ENCODE data around the gene FHOD3. TPM values are rescaled to one million over a fixed set of nuclear protein-coding genes. Genes with fewer than 3 reads are reported as not detected.

Gene FHOD3
- total and polyA plus RNA-seq, 2 experiments from 2014 or later = 2.7 to 8.7 TPM

GRCh38 chr18:36412778-36413177, 115.3 kb downstream of the FHOD3 start:
- Mint-ChIP-seq H3K4me1 (peaks cover 5% of the 10 kb centered on the region; the same call in 2 of the 3 replicates), H3K27ac (no peak overlapping the region), H3K9me3 (no peaks in the 10 kb centered on the region), H3K27me3 (ENCODE audit: insufficient read depth, low read depth, poor library complexity) (peaks cover 4% of the 10 kb centered on the region), H3K4me3 (no peak overlapping the region), H3K36me3 (ENCODE audit: low read depth) (no peaks in the 10 kb centered on the region)
- no peaks in the 10 kb centered on the region for H3K27me3 ChIP-seq (ENCODE audit: insufficient read depth)
- H3K9me2 ChIP-seq (ENCODE audit: insufficient read depth) = peaks cover 3% of the 10 kb centered on the region; the same call in 1 of the 2 replicates
- no peak overlapping the region for H3K27ac ChIP-seq (ENCODE audit: low read depth)
- no peaks in the 10 kb centered on the region for H3F3A ChIP-seq (replicated peaks; ENCODE audit: low read depth)
- H3K4me2 ChIP-seq = no peak overlapping the region
- H3K4me3 ChIP-seq = no peak overlapping the region
- H4K20me1 ChIP-seq (replicated peaks; ENCODE audit: insufficient read depth) = no peaks in the 10 kb centered on the region
- H3K36me3 ChIP-seq (ENCODE audit: insufficient read depth) = no peaks in the 10 kb centered on the region
- peak; percentile 73 for DNase-seq (ENCODE audit: low spot score)
- H2AFZ ChIP-seq = no peak overlapping the region
- no peaks in the 10 kb centered on the region for H3K79me2 ChIP-seq (replicated peaks; ENCODE audit: insufficient read depth)
- peaks cover 4% of the 10 kb centered on the region; the same call in 1 of the 2 replicates for H3K4me1 ChIP-seq (ENCODE audit: insufficient read depth)
- peak; percentile 90 for ATAC-seq
- TF ChIP-seq CTCF (conservative IDR thresholded peaks at IDR 0.05; ENCODE audit: low read depth in 2 of 2) = peak; percentile 55 to 63
- TF ChIP-seq ZNF114 (CRISPR knock-in tag; IDR thresholded peaks at IDR 0.05) = no peak
- no peak for TF ChIP-seq ETS1 (IDR thresholded peaks at IDR 0.05)

GRCh38 chr18:36415171-36415570, 117.7 kb downstream of the FHOD3 start:
- Mint-ChIP-seq H3K27ac (no peak overlapping the region), H3K4me3 (no peak overlapping the region), H3K27me3 (ENCODE audit: insufficient read depth, low read depth, poor library complexity) (peaks cover 6% of the 10 kb centered on the region), H3K36me3 (ENCODE audit: low read depth) (no peaks in the 10 kb centered on the region), H3K9me3 (no peaks in the 10 kb centered on the region), H3K4me1 (peaks cover 7% of the 10 kb centered on the region)
- Histone ChIP-seq H3K27me3 (ENCODE audit: insufficient read depth) (no peaks in the 10 kb centered on the region), H3K27ac (ENCODE audit: low read depth) (no peak overlapping the region), H3K4me3 (no peak overlapping the region), H3K4me1 (ENCODE audit: insufficient read depth) (peaks cover 4% of the 10 kb centered on the region; the same call in 1 of the 2 replicates), H3F3A (replicated peaks; ENCODE audit: low read depth) (no peaks in the 10 kb centered on the region), H3K9me2 (ENCODE audit: insufficient read depth) (peaks cover 3% of the 10 kb centered on the region; the same call in 1 of the 2 replicates), H3K36me3 (ENCODE audit: insufficient read depth) (no peaks in the 10 kb centered on the region), H3K79me2 (replicated peaks; ENCODE audit: insufficient read depth) (no peaks in the 10 kb centered on the region), H2AFZ (no peak overlapping the region), H3K4me2 (no peak overlapping the region), H4K20me1 (replicated peaks; ENCODE audit: insufficient read depth) (no peaks in the 10 kb centered on the region)
- no peak for DNase-seq (ENCODE audit: low spot score)
- no peak for ATAC-seq
- TF ChIP-seq STAT1 (IDR thresholded peaks at IDR 0.05; ENCODE audit: unreplicated experiment) (no peak), CREB1 (CRISPR knock-in tag; IDR thresholded peaks at IDR 0.05; ENCODE audit: low read depth) (no peak), ZNF114 (CRISPR knock-in tag; IDR thresholded peaks at IDR 0.05) (no peak), NANOG (IDR thresholded peaks at IDR 0.05; ENCODE audit: borderline replicate concordance) (no peak), ZNF331 (CRISPR knock-in tag; IDR thresholded peaks at IDR 0.05; ENCODE audit: low read depth) (no peak), POLR2AphosphoS5 (IDR thresholded peaks at IDR 0.05; ENCODE audit: low read depth) (no peak), ZNF462 (CRISPR knock-in tag; IDR thresholded peaks at IDR 0.05) (no peak), REST (IDR thresholded peaks at IDR 0.05; ENCODE audit: unreplicated experiment) (no peak)
